Renal cortical epithelial cell (primary cell): ENCODE data around the gene CCDC158. TPM values are rescaled to one million over a fixed set of nuclear protein-coding genes. Genes with fewer than 3 reads are reported as not detected.

Experiments
- DNase-seq: peaks from one replicate; pipeline ENCODE4 v3.0.0-alpha.2; 2011; ENCODE audit warnings: low read depth
- total RNA-seq: library from RNA; depleted of rRNA; stranded (reverse); fragments of >200 nt; gene quantifications from 2 replicates; pipeline ENCODE4 v1.2.3, GENCODE V29; 2014

Gene CCDC158
- total RNA-seq, 1 donor from 2014 or later: 3.8 TPM

GRCh38 chr4:76280488-76281441, 140.2 kb downstream of the CCDC158 start:
- DNase-seq: no peak

GRCh38 chr4:76279462-76279861, 141.5 kb downstream of the CCDC158 start:
- DNase-seq: no peak

- no peak for DNase-seq
Observed at GRCh38 chr4:76278583-76278982, 142.4 kb downstream of the CCDC158 start.

- DNase-seq: no peak
Observed at GRCh38 chr4:76277667-76278066, 143.3 kb downstream of the CCDC158 start.

- no peak for DNase-seq
Observed at GRCh38 chr4:76276813-76277212, 144.1 kb downstream of the CCDC158 start.

GRCh38 chr4:76275486-76276124, 145.3 kb downstream of the CCDC158 start:
- DNase-seq: no peak

- no peak for DNase-seq
Observed at GRCh38 chr4:76272999-76273398, 147.9 kb downstream of the CCDC158 start.

- no peak for DNase-seq
Observed at GRCh38 chr4:76272582-76272981, 148.4 kb downstream of the CCDC158 start.

GRCh38 chr4:76272073-76272472, 148.9 kb downstream of the CCDC158 start:
- DNase-seq: peak; percentile 32

GRCh38 chr4:76271248-76271647, 149.7 kb downstream of the CCDC158 start:
- no peak for DNase-seq

- no peak for DNase-seq
Observed at GRCh38 chr4:76270244-76271175, 150.4 kb downstream of the CCDC158 start.

- no peak for DNase-seq
Observed at GRCh38 chr4:76267811-76268210, 153.1 kb downstream of the CCDC158 start.

- DNase-seq: no peak
Observed at GRCh38 chr4:76266627-76267026, 154.3 kb downstream of the CCDC158 start.

- DNase-seq: no peak
Observed at GRCh38 chr4:76265631-76266218, 155.2 kb downstream of the CCDC158 start.

Other genes starting within 250 kb of the CCDC158 start
- 180 and 259 TPM in 2 replicates for gene SCARB2, start 207.3 kb downstream of the CCDC158 start, total RNA-seq
- 1.0 and 5.7 TPM in 2 replicates for gene FAM47E, start 169.4 kb downstream of the CCDC158 start, total RNA-seq
- gene STBD1, start 114.4 kb downstream of the CCDC158 start, total RNA-seq: 10.6 and 11.6 TPM in 2 replicates
- 64.4 and 66.6 TPM in 2 replicates for gene SHROOM3, start 14.1 kb upstream of the CCDC158 start, total RNA-seq